Testis (tissue), 2 donors: ENCODE measurements around the gene GATA6.

ENCODE experiments used
- CTCF ChIP-seq, 3 experiments: fragments of 450-650 bp in 2 of 3; fragments of 200-600 bp in 1 of 3; sonication (generic) in 1 of 3; IDR thresholded peaks; one replicate each; pipeline ENCODE4 v1.5.1; 2016 to 2019; ENCODE audit warnings: antibody characterized with exemption in 3 of 3, mild to moderate bottlenecking in 2 of 3, moderate library complexity in 1 of 3
- POLR2A ChIP-seq: fragments of 450-650 bp; IDR thresholded peaks from one replicate; pipeline ENCODE4 v1.6.1; 2017; ENCODE audit warnings: antibody characterized with exemption, mild to moderate bottlenecking, moderate library complexity

DNA sequence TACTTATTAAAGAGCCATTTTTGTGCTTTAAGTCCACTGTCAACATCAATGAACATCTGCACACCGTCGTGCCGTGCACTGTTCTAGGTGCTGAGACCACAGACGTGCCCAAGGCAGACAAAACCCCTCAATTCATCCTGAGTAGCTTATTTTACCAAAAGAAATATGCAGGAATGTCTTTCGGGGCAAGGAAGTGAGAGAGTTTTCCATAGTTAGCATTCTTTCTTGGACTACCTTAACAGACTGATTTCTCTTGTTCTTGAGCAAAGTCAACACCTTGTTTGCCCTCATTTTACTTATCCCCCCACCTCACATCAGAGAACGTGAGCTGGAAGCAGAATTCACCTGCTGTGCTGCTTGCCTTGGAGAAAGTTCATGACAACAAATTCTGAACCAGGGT, 69.3 kb downstream of the GATA6 start:
- TF ChIP-seq POLR2A = no peak
- no peak for TF ChIP-seq CTCF (IDR thresholded peaks at IDR 0.05)
